GM12878 (cell line): Measurements from ENCODE around the gene SLC36A3. TPM values are rescaled to one million over a fixed set of nuclear protein-coding genes. Genes with fewer than 3 reads are reported as not detected.
A peak's percentile ranks its signal among the peaks of the same experiment; 100 is the strongest.

ENCODE experiments used
- ATAC-seq: fragments of 200-7000 bp; cut with Tn5 transposase; 3 replicates; pipeline ENCODE4 v1.9.1; 2020; ENCODE audit warnings: mild to moderate bottlenecking, moderate library complexity
- BruUV-seq: library from RNA; stranded (reverse); fragments of 400-500 nt; replicated peaks from 2 replicates; lab custom pipeline; 2021; lab: Mats Ljungman, UMichigan
- CTCF ChIA-PET: fragments of 300-600 bp; sonication (Branson Sonifier 250); formaldehyde crosslinking; extraction: SDS; loops from one replicate; lab custom pipeline; 2021; ENCODE audit warnings: inconsistent platforms; lab: Yijun Ruan, JAX
- POLR2A ChIA-PET: fragments of 350-600 bp; formaldehyde crosslinking; extraction: SDS; loops from one replicate; lab custom pipeline; 2021; ENCODE audit warnings: inconsistent platforms; lab: Charles Lee
- RAD21 ChIA-PET: fragments of 300-600 bp; sonication (Branson Sonifier 250); formaldehyde crosslinking; loops from one replicate; lab custom pipeline; 2023; ENCODE audit warnings: antibody characterized with exemption; ENCODE audit not compliant: unreplicated experiment; lab: Charles Lee
- SMC1A ChIA-PET: fragments of 300-600 bp; sonication (Branson Sonifier 250); formaldehyde crosslinking; loops from one replicate; lab custom pipeline; 2023; ENCODE audit not compliant: unreplicated experiment, uncharacterized antibody; lab: Charles Lee
- DNase-seq: peaks from one replicate; pipeline ENCODE4 v3.0.0-alpha.2; 2011; ENCODE audit warnings: low read depth, low spot score
- FAIRE-seq: peaks from 3 replicates; lab custom pipeline; 2011; peaks lifted over from hg19 to GRCh38; lab: Jason Lieb, UNC
- H2AFZ ChIP-seq: 2 replicates; pipeline ENCODE4 v1.6.0; 2011; ENCODE audit warnings: low read depth, low read length, control low read depth; ENCODE audit not compliant: control insufficient read depth
- H3K27ac ChIP-seq: 2 replicates; pipeline ENCODE4 v1.5.1; 2011; ENCODE audit warnings: control low read depth; ENCODE audit not compliant: control insufficient read depth, insufficient read depth
- H3K27me3 ChIP-seq, 2 experiments: replicated peaks in 1 of 2; 2 replicates each; pipeline versions ENCODE4 v1.6.0 to v1.6.1; 2011; ENCODE audit warnings: low read length in 1 of 2; ENCODE audit not compliant: control insufficient read depth in 2 of 2, insufficient read depth in 2 of 2
- H3K36me3 ChIP-seq, 2 experiments: 2 replicates each; pipeline ENCODE4 v1.5.1; 2011; ENCODE audit warnings: low read length in 1 of 2; ENCODE audit not compliant: control insufficient read depth in 2 of 2, insufficient read depth in 2 of 2
- H3K4me1 ChIP-seq: 2 replicates; pipeline ENCODE4 v1.6.1; 2011; ENCODE audit warnings: mild to moderate bottlenecking, low read length, moderate library complexity, mixed read lengths; ENCODE audit not compliant: control insufficient read depth, insufficient read depth
- H3K4me2 ChIP-seq: 2 replicates; pipeline ENCODE4 v1.6.0; 2011; ENCODE audit warnings: control low read depth; ENCODE audit not compliant: control insufficient read depth, insufficient read depth
- H3K4me3 ChIP-seq: fragments of 200-600 bp; sonication (generic); 2 replicates; pipeline ENCODE4 v1.5.1; 2016
- H3K79me2 ChIP-seq: 2 replicates; pipeline ENCODE4 v1.6.0; 2011; ENCODE audit warnings: low read length; ENCODE audit not compliant: control insufficient read depth, insufficient read depth
- H3K9ac ChIP-seq: 2 replicates; pipeline ENCODE4 v1.8.0; 2011; ENCODE audit warnings: low read length, control low read depth, mixed read lengths; ENCODE audit not compliant: control insufficient read depth, insufficient read depth
- H3K9me3 ChIP-seq: replicated peaks from 3 replicates; pipeline ENCODE4 v1.5.1; 2011; ENCODE audit warnings: mild to moderate bottlenecking, low read length; ENCODE audit not compliant: control insufficient read depth, insufficient read depth
- H4K20me1 ChIP-seq: 2 replicates; pipeline ENCODE4 v1.6.0; 2011; ENCODE audit not compliant: control insufficient read depth, insufficient read depth
- ATF2 ChIP-seq: IDR thresholded peaks from 2 replicates; pipeline ENCODE4 v1.6.1; 2012; ENCODE audit warnings: low read length, inconsistent platforms
- CHD2 ChIP-seq: IDR thresholded peaks from 2 replicates; pipeline ENCODE4 v1.6.1; 2011; ENCODE audit warnings: low read depth, low read length, improper control_type of control experiment, borderline replicate concordance
- EP300 ChIP-seq, 2 experiments: fragments of 150-350 bp in 1 of 2; IDR thresholded peaks; 2 replicates each; pipeline ENCODE4 v1.6.1; 2011 to 2012; ENCODE audit warnings: low read depth in 2 of 2, low read length in 2 of 2, borderline replicate concordance in 1 of 2, improper control_type of control experiment in 1 of 2, inconsistent platforms in 1 of 2; ENCODE audit not compliant: control insufficient read depth in 1 of 2
- IKZF1 ChIP-seq: fragments of 450-650 bp; conservative IDR thresholded peaks from 2 replicates; pipeline ENCODE4 v1.6.1; 2017; ENCODE audit warnings: antibody characterized with exemption, mild to moderate bottlenecking
- NFIC ChIP-seq: IDR thresholded peaks from 2 replicates; pipeline ENCODE4 v1.6.1; 2012; ENCODE audit warnings: low read depth, mild to moderate bottlenecking, inconsistent platforms, low read length, moderate library complexity
- RCOR1 ChIP-seq: conservative IDR thresholded peaks from 2 replicates; pipeline ENCODE4 v1.6.1; 2012; ENCODE audit warnings: low read depth, low read length, improper control_type of control experiment
- REST ChIP-seq: IDR thresholded peaks from 2 replicates; pipeline ENCODE4 v1.6.1; 2012; ENCODE audit warnings: mild to moderate bottlenecking, low read depth, low read length
- SMAD1 ChIP-seq: fragments of 450-650 bp; IDR thresholded peaks from 2 replicates; pipeline ENCODE4 v1.6.1; 2018; ENCODE audit warnings: mild to moderate bottlenecking, low read depth; ENCODE audit not compliant: partially characterized antibody
- SMAD5 ChIP-seq: IDR thresholded peaks from 2 replicates; pipeline ENCODE4 v1.6.1; 2016; ENCODE audit warnings: antibody characterized with exemption, low read depth
- SPI1 ChIP-seq: IDR thresholded peaks from 2 replicates; pipeline ENCODE4 v1.6.1; 2011; ENCODE audit warnings: low read depth, mild to moderate bottlenecking, low read length, moderate library complexity, borderline replicate concordance; ENCODE audit not compliant: insufficient read depth
- USF1 ChIP-seq: IDR thresholded peaks from 2 replicates; pipeline ENCODE4 v1.6.1; 2011; ENCODE audit warnings: borderline replicate concordance, low read depth, mild to moderate bottlenecking, moderate library complexity, mixed read lengths, low read length; ENCODE audit not compliant: insufficient read depth; ENCODE audit errors: extremely low read length
- WGBS: methylation state at CpG from one replicate; pipeline ENCODE4 v1.1.6; 2016; ENCODE audit warnings: low lambda C conversion rate; ENCODE audit not compliant: insufficient replicate concordance, insufficient coverage; ENCODE audit errors: missing lambda C conversion rate; 5-methylcytosine and 5-hydroxymethylcytosine counted together
- in situ Hi-C: fragments of 300-500 bp; cut with MboI; formaldehyde crosslinking; loops from 9 replicates; pipeline ENCODE4 v1.14.3; 2018; ENCODE audit warnings: mixed read lengths
- intact Hi-C: fragments of 100-400 bp; cut with micrococcal nuclease; formaldehyde crosslinking; loops from one replicate; pipeline ENCODE4 v1.14.2; 2022; ENCODE audit not compliant: unreplicated experiment
- polyA plus RNA-seq, 11 experiments: library from polyadenylated mRNA; depleted of rRNA in 4 of 11; unstranded in 6 of 11; stranded (reverse) in 5 of 11; fragments of >200 nt; fragmentation: Nextera tagmentation in 4 of 11; fragmentation: Illumina TruSeq in 1 of 11; extraction: Ambion mirVana in 4 of 11; extraction: Trizol in 1 of 11; gene quantifications; 1 replicate in 1 of 11; 2 replicates in 10 of 11; pipeline versions ENCODE4 v1.2.1 to v1.2.3, GENCODE V29; 2011 to 2016; ENCODE audit warnings: inconsistent platforms in 2 of 11, missing spikeins in 2 of 11, low read depth in 1 of 11
- total RNA-seq, 4 experiments: library from RNA; depleted of rRNA in 3 of 4; stranded (reverse); fragments of >200 nt in 3 of 4; fragmentation: Illumina TruSeq in 1 of 4; extraction: Trizol in 1 of 4; gene quantifications; 2 replicates each; pipeline versions ENCODE4 v1.2.1 to v1.2.3, GENCODE V29; 2013 to 2021

The SLC36A3 gene
- total and polyA plus RNA-seq, 10 of the 15 experiments (the other 5 are each of a cell fraction or from before 2014, with no cell fraction given): 0.03 TPM; not detected in 9

- Histone ChIP-seq H3K4me2 (no peak overlapping the region), H3K27ac (no peak overlapping the region), H3K4me1 (peaks cover 49% of the 10 kb centered on the region), H2AFZ (no peak overlapping the region), H3K9me3 (no peaks in the 10 kb centered on the region; the same call in 1 of the 3 replicates), H3K36me3 (no peaks in the 10 kb centered on the region), H3K9ac (no peak overlapping the region), H3K4me3 (no peak overlapping the region), H3K79me2 (no peaks in the 10 kb centered on the region), H3K27me3 (no peaks in the 10 kb centered on the region), H4K20me1 (no peaks in the 10 kb centered on the region)
- 85% methylated on average over 3 of the region's 3 CpGs for WGBS
- ChIA-PET RAD21 (no interaction called here), SMC1A (no interaction called here), POLR2A (no interaction called here), CTCF (no interaction called here)
- in situ Hi-C loops: no loop called here
- FAIRE-seq (no peak), ATAC-seq (no peak), DNase-seq (no peak)
- no peak for TF ChIP-seq SPI1
- no peak for TF ChIP-seq CHD2
- TF ChIP-seq RCOR1: no peak
- TF ChIP-seq ATF2: no peak
- intact Hi-C loops: no loop called here
- BruUV-seq: no TSS peak
Measured at GRCh38 chr5:151244206-151244605, 59.4 kb downstream of the SLC36A3 start.

- ChIA-PET RAD21 (interaction anchor here (7.0 kb wide), 1 partner anchor 9 kb away, joined by 81 read pairs; the partner anchor contains the start of gene GM2A), POLR2A (interaction anchor here (0.5 to 4.1 kb wide), 2 partner anchors 9 to 19 kb away, joined by 5 to 59 read pairs; partner anchors contain the start of gene GM2A), SMC1A (interaction anchor here (0.6 to 11.1 kb wide), 2 partner anchors 9 to 24 kb away, joined by 3 to 325 read pairs; partner anchors contain the start of genes CCDC69 and GM2A), CTCF (interaction anchor here (4.1 kb wide), 1 partner anchor 117 kb away, joined by 28 read pairs; no protein-coding TSS in a partner anchor)
- Histone ChIP-seq H2AFZ (no peak overlapping the region), H4K20me1 (no peaks in the 10 kb centered on the region), H3K4me2 (no peak overlapping the region), H3K9me3 (no peaks in the 10 kb centered on the region; the same call in 1 of the 3 replicates), H3K4me1 (peaks cover 55% of the 10 kb centered on the region), H3K27me3 (no peaks in the 10 kb centered on the region), H3K4me3 (no peak overlapping the region), H3K36me3 (no peaks in the 10 kb centered on the region), H3K79me2 (no peaks in the 10 kb centered on the region), H3K9ac (no peak overlapping the region), H3K27ac (no peak overlapping the region)
- BruUV-seq: no TSS peak
- ATAC-seq (0 out of 3 replicates have a peak, but pooled peaks have one; percentile 9), FAIRE-seq (no peak), DNase-seq (no peak)
- WGBS: 12% methylated on average over 4 of the region's 4 CpGs
- in situ Hi-C loops: no loop called here
- intact Hi-C loops: no loop called here
- no peak for TF ChIP-seq NFIC
- TF ChIP-seq SMAD1: no peak
- TF ChIP-seq SMAD5: no peak
- no peak for TF ChIP-seq IKZF1
- TF ChIP-seq REST: no peak
- no peak for TF ChIP-seq USF1
- TF ChIP-seq EP300 (IDR thresholded peaks at IDR 0.05; ENCODE audit: borderline replicate concordance in 1 of 2, control insufficient read depth in 1 of 2, low read depth in 2 of 2, low read length in 2 of 2): no peak
Measured at GRCh38 chr5:151243564-151243963, 60.0 kb downstream of the SLC36A3 start.
